DMS 273 (cell line): ENCODE data around the gene PARN.
"Not testable (repeated sequence)": the region's sequence is repeated elsewhere in the genome, so short reads cannot be mapped to it uniquely, and the experiment has no call there.

Experiments
- DNase-seq: peaks from one replicate; lab custom pipeline; 2025; ENCODE audit not compliant: unreplicated experiment; lab: John Stamatoyannopoulos, UW

Gene PARN, protein sequence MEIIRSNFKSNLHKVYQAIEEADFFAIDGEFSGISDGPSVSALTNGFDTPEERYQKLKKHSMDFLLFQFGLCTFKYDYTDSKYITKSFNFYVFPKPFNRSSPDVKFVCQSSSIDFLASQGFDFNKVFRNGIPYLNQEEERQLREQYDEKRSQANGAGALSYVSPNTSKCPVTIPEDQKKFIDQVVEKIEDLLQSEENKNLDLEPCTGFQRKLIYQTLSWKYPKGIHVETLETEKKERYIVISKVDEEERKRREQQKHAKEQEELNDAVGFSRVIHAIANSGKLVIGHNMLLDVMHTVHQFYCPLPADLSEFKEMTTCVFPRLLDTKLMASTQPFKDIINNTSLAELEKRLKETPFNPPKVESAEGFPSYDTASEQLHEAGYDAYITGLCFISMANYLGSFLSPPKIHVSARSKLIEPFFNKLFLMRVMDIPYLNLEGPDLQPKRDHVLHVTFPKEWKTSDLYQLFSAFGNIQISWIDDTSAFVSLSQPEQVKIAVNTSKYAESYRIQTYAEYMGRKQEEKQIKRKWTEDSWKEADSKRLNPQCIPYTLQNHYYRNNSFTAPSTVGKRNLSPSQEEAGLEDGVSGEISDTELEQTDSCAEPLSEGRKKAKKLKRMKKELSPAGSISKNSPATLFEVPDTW

DNA sequence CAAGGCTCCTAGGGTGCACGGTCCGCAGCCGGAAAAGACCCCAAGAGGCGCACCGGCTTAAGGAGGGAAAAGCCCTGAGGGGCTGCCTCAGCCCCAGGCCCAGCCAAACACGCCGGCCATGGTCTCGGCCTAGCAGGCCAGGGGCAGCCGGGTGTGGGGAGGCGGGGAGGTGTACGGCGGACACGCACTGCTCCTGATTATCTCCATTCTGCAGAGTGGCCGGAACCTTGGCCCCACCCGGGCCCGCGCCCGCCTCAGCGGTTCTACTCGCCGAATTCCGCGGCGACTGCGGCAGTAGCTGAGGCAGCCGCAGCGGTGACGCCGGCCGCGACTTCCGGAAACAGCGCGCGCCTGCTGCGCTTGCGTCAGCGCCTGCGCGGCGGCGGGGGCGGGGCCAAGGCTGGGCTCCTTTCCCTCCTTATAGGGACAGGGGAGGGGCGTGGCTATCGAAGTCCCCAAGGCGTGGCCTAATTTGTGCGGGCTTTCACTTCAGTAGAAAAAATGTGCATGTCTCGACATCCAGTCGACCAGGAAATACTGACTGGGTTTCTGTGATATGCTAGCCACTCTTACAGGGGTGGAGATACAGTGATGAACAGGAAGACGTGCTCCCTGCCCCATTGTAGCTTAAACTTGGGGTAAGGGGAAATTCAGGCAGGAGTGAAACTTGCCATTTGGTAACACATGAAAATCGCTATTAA lies at the start of gene PARN:
Gene PARN (minus strand): TSS at position 342 of the 701 bp plus-strand sequence. CDS start 135 bp downstream, at position 207.
- peak; percentile 98 for DNase-seq

DNA sequence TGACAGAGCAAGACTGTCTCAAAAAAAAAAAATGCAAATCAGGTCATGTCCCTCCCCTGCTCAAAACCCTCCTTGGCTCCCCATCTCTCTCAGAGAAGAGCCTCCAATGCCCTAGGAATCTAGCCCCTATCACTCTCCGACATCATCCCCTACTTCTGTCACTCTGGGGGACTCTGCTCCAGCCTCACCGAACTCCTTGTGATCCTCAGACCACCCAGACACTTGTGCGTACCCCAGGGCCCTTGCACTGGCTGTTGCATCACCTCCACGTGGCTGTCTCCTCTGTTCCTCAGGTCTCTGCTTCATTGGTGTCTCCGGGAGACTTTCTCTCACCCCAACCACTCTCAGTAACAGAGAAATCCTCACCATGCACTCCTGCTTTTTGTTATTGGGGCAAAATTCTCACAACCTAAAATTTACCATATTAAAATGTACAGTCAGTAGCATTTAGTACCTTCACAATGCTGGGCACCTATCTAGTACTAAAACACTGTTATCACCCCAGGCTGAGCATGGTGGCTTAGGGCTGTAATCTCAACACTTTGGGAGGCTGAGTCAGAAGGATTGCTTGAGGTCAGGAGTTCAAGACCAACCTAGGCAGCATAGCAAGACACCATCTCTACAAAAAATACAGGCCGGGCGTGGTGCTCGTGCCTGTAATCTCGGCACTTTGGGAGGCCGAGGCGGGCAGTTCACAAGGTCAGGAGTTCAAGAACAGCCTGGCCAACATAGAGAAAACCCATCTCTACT lies 48.9 kb upstream of the PARN start:
- no peak for DNase-seq

DNA sequence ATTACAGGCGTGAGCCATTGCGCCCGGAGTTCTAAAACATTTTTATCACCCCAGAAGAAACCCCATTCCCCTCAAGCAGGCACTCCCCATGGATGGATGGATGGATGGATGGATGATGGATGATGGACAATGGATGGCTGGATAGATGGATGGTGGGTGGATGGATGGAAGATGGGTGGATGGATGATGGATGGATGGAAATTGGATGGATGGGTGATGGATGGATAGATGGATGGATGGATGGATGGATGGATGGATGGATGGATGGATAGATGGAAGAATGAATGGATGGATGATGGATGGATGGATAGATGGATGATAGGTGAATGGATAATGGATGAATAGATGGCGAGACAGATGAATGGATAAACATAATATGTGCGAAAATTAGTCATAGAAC lies 47.6 kb upstream of the PARN start:
- no peak for DNase-seq

DNA sequence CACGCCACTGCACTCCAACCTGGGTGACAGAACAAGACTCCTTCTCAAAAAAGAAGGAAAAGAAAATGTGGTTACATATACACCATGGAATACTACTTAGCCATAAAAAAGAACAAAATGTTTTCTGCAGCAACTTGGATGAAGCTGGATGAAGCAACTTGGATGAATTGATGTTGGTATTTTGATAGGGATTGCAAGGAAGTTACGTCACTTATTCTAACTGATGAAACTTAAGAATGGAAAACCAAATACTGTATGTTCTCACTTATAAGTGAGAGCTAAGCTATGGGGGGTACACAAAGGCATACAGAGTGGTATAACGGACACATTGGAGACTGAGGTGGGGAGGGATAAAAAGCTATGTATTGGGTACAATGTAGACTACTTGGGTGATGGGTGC lies 46.6 kb upstream of the PARN start:
- DNase-seq: no peak

DNA sequence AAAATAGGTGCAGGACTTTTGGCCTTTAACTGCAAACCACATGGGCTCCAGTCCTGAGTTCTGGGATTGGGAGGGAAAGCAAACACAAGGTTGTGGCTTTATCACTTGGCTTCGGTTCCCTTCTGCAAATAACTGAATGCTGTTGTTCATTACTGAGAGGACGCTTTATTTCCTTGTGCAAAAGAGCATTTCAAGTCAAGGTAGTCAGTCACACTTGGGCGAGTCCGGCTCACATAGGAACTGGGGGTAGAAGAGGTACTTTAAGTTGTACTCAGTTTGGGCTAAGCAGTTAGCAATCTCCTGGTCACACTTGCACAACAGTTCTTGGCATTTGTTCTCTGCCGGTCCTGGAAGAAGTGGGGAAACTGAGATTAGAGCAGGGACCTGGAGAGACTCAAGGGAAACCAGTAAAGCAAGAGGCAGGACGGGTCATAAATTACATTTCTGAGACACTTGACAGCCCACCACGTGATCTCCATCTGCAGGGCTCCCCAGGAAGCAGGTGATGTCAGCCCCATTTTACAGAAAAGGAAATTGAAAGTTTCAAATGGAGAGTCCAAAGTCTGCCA lies 42.4 kb upstream of the PARN start:
- DNase-seq: peak; percentile 10

DNA sequence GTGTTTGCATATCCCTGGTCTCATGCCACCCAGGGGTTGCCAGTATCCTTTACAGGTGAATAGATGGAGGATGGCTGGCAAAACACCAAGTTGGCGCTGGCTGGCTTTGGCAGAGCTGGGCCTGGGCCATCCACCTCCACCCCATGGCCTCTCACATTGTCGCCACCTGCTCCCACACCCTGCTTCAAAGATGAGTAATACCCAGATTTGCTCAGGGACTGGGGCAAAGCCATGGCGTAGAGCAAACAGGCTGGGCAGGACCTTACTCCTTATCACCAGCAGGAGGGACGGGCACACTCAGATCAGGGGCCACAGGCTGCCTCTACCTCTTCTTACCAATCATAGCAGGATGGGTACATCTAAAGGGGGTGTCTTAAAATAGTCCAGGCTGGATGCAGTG lies 39.7 kb upstream of the PARN start:
- DNase-seq: peak; percentile 28

DNA sequence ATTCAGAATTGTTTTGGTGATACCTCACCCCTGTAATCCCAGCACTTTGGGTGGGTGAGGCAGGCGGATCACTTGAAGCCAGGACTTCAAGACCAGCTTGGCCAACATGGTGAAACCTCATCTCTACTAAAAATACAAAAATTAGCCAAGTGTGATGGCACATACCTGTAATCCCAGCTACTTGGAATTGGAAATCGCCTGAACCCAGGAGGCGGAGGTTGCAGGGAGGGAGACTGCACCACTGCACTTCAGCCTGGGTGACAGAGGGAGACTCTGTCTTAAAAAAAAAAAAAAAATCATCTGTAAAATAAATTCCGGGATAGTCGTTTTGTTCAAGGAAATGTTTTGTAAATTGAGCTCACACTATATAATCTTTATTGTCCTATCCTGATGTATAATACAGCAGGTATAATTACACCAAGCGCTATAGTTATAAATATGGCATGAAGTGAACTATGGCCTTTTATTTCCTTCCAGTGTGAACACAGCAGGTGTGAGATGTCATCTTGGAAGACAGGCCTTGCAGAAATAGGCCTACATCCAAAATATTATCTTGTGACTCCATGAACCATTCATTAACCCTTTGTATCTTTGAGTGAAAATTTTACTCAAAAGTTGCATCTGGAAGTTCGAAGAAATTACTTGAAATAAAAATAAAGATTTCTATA lies 38.6 kb upstream of the PARN start:
- no peak for DNase-seq

DNA sequence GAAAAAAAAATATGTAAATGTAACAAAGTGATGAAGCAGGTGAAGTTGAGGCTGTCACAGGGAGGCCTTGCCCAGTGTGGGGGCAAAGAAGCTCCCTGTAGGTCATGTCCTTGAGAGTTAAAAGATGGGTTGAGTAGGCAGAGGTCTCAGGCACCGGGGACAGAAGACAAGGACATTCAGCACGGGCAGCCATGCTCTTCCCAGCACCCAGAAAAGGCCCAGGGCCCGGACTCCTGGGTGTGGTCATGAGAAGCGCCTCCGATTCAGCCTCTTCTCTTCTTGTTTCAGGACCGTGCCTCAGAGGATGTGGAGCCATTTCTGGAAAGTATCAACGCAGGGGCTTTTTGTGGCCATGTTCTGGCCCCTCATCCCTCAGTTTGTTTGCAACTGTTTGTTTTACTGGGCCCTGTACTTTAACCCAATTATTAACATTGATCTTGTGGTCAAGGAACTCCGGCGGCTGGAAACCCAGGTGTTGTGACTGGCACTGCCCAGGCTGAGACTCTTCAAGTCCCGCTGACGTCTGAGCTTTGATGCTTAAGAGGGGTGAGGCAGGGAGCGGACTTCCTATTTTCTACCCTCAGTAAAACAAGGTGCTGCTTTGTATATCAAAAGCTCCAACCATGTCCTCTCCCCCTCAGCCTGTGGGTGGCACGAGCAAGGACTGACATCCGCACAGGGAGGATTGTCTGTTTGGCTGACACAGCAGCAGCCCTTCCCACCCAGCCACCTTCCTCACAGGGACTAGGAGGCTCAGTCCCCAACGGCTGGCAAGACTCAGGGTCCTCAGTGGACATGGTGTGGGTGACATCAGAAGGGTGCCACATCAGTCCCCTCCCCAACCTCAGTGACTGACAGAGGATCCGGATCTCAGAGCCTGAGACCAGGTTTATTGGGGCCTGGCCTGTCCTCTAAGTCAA lies 37.5 kb upstream of the PARN start:
- no peak for DNase-seq

DNA sequence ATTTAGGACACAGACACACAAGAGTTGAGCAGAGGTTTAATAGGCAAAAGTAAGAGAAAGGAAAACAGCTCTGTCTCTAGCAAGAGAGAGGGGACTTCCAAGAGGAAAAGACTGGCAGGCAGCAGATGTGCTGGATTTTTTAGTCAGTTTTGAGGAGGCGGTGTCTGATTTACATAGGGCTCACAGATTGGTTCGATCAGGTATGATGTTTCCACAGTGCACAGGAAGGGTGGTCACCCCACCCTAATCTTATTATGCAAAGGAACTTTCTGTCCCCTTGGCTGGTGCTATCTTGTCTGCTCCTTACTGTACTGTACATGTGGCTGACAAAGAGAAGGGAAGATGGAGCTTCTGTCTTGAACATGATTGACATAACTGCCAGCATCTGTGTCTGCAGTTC lies 28.0 kb upstream of the PARN start:
- DNase-seq: peak; percentile 24

DNA sequence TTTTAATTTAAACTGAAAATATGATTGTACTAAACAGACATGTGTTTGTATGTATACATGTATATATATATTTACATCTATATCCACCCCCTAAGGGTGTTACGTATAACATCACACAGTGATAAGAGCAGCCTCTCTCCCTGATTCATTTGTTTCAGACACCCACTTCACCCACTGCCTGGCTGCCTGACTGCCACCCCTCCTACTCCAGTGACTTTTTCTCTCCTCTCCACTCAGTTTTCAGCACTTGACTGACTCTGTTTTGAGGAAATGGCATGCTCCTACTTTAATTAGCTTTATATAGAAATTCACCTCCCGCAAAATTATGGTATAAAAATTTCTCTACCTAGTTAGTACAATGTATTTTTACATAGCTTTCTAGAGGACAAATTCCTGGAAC lies 22.7 kb upstream of the PARN start:
- DNase-seq: no peak

DNA sequence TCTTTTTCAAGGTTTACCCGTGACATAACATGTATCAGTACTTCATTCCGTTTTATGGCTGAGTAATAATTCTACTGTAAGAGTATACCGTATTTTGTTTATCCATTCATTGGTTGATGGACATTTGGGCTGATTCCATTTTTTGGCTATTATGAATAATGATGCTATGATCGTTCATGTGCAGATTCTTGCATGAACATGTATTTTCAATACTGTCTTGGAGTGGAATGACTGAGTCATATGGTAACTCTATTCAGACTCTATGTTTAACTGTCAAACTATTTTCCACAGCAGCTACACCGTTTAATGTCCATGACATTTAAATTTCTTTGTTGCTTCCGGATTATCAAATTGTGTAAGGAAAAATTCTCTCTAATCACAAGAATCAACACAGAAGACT lies 20.6 kb upstream of the PARN start:
- no peak for DNase-seq

DNA sequence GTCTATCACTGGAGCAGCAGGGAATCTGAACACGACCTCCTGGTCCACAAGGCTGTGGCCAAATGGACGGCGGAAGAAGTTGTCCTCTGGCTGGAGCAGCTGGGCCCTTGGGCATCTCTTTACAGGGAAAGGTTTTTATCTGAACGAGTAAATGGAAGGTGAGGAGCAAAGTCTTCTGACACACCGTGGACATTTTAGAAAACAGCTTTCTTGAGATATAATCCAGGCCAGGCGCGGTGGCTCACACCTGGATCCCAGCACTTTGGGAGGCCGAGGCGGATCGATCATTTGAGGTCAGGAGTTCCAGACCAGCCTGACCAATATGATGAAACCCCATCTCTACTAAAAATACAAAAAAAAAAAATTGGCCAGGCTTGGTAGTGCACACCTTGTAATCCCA lies 19.8 kb upstream of the PARN start:
- no peak for DNase-seq

DNA sequence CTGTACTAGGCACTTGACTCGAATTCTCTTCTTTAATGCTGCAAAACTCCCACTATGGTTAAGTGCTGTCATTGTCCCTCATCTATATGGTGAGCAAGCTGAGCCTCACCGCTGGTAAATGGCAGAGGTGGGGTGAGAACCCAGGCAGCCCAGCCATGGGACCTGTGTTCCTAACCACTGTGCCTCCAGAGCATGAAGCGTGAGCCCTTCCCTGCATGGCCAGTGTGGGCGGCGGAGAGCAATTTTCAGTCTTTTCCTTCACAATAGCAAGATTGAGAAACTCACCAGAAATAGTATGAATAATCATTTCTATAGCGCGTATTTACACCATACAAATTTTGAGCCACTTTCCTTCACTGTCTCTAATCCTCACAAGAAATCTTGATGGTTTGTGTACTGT lies 11.9 kb upstream of the PARN start:
- no peak for DNase-seq

DNA sequence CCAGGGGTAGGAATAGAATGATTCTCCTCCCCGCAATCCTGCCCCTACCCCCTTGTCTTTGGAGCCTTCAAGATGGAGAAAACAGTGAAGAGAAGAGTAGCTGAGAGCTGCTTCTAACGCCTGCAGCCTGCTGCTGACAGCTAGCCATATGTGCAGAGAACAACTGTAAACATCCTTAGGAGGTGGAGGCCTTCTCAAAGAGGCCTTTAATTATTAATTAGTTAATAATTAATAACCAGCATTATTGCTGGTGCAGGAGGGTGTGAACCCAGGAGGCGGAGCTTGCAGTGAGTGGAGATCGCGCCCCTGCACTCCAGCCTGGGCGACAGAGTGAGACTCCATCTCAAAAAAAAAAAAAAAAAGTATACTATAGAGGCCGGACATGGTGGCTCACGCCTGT lies 11.1 kb upstream of the PARN start:
- no peak for DNase-seq

DNA sequence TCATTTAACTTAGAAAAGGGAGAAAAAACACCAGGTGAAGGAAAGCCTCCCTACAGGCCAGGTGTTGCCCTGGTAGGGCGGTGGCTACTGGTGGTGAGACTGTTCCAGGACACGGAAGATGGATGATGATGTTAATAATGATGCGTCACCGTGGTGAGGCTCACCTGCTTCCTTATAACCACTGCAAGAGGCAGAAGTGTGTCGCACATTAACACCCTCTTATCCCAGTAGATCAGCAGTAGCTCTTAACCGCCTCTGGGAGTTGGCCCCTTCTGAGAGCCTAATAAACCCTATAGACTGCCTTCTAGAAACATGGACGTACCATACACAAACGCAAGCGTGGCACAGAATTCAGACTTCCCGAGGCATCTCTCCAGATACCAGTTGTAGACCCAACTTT lies 10.5 kb upstream of the PARN start:
- no peak for DNase-seq

DNA sequence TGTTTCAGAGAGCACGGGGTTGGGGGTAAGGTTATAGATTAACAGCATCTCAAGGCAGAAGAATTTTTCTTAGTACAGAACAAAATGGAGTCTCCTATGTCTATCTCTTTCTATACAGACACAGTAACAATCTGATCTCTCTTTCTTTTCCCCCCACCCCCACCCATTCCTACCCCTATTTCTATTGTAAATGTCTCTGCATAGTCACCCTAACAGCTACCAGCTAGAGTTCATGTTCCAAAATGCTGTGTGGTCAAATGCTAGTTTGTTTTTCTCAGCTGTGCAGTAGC lies 6.8 kb upstream of the PARN start:
- not testable (repeated sequence) for DNase-seq

DNA sequence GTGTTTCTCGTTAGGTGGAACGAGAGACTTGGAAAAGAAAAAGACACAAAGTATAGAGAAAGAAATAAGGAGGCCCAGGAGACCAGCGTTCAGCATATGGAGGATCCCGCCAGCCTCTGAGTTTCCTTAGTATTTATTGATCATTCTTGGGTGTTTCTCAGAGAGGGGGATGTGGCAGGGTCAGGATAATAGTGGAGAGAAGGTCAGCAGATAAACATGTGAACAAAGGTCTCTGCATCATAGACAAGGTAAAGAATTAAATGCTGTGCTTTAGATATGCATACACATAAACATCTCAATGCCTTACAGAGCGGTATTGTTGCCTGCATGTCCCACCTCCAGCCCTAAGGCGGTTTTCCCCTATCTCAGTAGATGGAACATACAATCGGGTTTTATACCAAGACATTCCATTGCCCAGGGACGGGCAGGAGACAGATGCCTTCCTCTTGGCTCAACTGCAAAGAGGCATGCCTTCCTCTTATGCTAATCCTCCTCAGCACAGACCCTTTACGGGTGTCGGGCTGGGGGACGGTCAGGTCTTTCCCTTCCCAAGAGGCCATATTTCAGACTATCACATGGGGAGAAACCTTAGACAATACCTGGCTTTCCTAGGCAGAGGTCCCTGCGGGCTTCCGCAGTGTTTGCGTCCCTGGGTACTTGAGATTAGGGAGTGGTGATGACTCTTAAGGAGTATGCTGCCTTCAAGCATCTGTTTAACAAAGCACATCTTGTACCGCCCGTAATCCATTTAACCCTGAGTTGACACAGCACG lies 6.3 kb upstream of the PARN start:
- DNase-seq: not testable (repeated sequence)

DNA sequence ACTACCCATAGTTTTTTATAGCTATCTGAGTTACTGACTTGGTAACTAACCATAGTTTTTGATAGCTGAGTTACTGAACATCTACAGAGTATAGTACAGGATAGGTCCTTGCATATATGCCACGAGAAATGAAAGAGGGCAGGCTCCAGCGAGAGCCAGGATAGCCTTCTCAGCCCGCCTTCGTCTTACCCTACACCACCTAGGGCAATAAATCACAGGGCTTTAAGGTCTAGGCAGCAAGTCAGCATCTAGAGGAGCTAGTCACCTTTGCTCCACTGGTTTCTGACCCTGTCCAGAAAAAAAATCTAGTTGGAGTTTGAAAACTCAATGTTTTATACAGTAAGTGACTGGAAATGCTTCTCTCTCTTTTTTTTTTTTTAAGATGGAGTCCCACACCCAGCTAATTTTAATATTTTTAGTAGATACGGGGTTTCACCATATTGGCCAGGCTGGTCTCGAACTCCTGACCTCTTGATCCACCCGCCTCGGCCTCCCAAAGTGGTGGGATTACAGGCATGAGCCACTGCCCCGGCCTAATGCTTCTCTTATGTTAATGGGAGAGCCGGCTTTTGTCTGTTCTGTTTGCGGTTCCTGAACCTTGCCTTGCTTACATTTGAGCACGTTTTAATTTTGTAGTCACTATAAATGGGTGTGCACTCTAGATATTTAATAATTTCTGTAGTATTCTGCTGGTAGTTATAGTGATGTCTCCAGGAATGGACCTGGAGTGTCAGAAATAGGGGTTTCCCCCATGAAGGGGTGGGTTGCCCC lies 5.5 kb upstream of the PARN start:
- DNase-seq: no peak
